ENCODE measurements around the gene CRACR2B. TPM values are rescaled to one million over a fixed set of nuclear protein-coding genes. Genes with fewer than 3 reads are reported as not detected.

CRACR2B gene
- total RNA-seq, 4 donors from 2014 or later, result 0.77 to 15.5 (median 2.5) TPM

GRCh38 chr11:783581-784015, 44.1 kb upstream of the CRACR2B start:
- Histone ChIP-seq H3K4me3 (peak overlapping the region in 1 of 2 donors; percentile 1), H3K36me3 (no peaks in the 10 kb centered on the region), H3K27ac (peak overlapping the region; percentile 23 to 48), H3K27me3 (no peaks in the 10 kb centered on the region), H3K9me3 (no peaks in the 10 kb centered on the region), H3K4me1 (peaks cover 0 to 6% of the 10 kb centered on the region in 2 donors)
- intact Hi-C loops (cut with DNase I; ENCODE audit: low total_unique reads), result no loop called here
- TF ChIP-seq POLR2A (IDR thresholded peaks at IDR 0.05), result no peak
- TF ChIP-seq, protein P1, sequence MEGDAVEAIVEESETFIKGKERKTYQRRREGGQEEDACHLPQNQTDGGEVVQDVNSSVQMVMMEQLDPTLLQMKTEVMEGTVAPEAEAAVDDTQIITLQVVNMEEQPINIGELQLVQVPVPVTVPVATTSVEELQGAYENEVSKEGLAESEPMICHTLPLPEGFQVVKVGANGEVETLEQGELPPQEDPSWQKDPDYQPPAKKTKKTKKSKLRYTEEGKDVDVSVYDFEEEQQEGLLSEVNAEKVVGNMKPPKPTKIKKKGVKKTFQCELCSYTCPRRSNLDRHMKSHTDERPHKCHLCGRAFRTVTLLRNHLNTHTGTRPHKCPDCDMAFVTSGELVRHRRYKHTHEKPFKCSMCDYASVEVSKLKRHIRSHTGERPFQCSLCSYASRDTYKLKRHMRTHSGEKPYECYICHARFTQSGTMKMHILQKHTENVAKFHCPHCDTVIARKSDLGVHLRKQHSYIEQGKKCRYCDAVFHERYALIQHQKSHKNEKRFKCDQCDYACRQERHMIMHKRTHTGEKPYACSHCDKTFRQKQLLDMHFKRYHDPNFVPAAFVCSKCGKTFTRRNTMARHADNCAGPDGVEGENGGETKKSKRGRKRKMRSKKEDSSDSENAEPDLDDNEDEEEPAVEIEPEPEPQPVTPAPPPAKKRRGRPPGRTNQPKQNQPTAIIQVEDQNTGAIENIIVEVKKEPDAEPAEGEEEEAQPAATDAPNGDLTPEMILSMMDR (IDR thresholded peaks at IDR 0.05), result peak; percentile 42 to 79 (median 62)
- DNase-seq, result peak; percentile 69 to 79

GRCh38 chr11:786235-787083, 41.3 kb upstream of the CRACR2B start:
- TF ChIP-seq, protein P1 (IDR thresholded peaks at IDR 0.05), result no peak
- TF ChIP-seq POLR2A (IDR thresholded peaks at IDR 0.05), result no peak
- H3K36me3 ChIP-seq, result no peaks in the 10 kb centered on the region
- DNase-seq, result no peak

GRCh38 chr11:787084-787675, 40.5 kb upstream of the CRACR2B start:
- intact Hi-C loops (cut with DNase I; ENCODE audit: low total_unique reads), result no loop called here
- no peaks in the 10 kb centered on the region for H3K9me3 ChIP-seq
- no peak overlapping the region for H3K27ac ChIP-seq
- peaks cover 0 to 4% of the 10 kb centered on the region in 2 donors for H3K27me3 ChIP-seq
- H3K4me1 ChIP-seq, result peaks cover 0 to 6% of the 10 kb centered on the region in 2 donors
- DNase-seq, result no peak
- TF ChIP-seq POLR2A (IDR thresholded peaks at IDR 0.05), result no peak
- TF ChIP-seq, protein P1 (IDR thresholded peaks at IDR 0.05), result no peak
- H3K36me3 ChIP-seq, result no peaks in the 10 kb centered on the region
- H3K4me3 ChIP-seq, result no peak overlapping the region

More at GRCh38 chr11:786235-787083, 41.3 kb upstream of the CRACR2B start:
- intact Hi-C loops (cut with DNase I; ENCODE audit: low total_unique reads), result no loop called here
- H3K9me3 ChIP-seq, result no peaks in the 10 kb centered on the region
- no peak overlapping the region for H3K27ac ChIP-seq
- H3K4me1 ChIP-seq, result peaks cover 0 to 6% of the 10 kb centered on the region in 2 donors
- H3K4me3 ChIP-seq, result no peak overlapping the region
- peaks cover 0 to 4% of the 10 kb centered on the region in 2 donors for H3K27me3 ChIP-seq

- no peak overlapping the region for H3K4me3 ChIP-seq
- H3K9me3 ChIP-seq, result no peaks in the 10 kb centered on the region
- H3K4me1 ChIP-seq, result peaks cover 0 to 2% of the 10 kb centered on the region in 2 donors
- peaks cover 0 to 4% of the 10 kb centered on the region in 2 donors for H3K27me3 ChIP-seq
- TF ChIP-seq POLR2A (IDR thresholded peaks at IDR 0.05), result no peak
- TF ChIP-seq, protein P1 (IDR thresholded peaks at IDR 0.05), result no peak
- no peak overlapping the region for H3K27ac ChIP-seq
- intact Hi-C loops (cut with DNase I; ENCODE audit: low total_unique reads), result no loop called here
- no peaks in the 10 kb centered on the region for H3K36me3 ChIP-seq
- no peak for DNase-seq
Observed at GRCh38 chr11:788009-788640, 39.6 kb upstream of the CRACR2B start.

Measured in uterus (tissue), 4 donors.